GM21447 (cell line): ENCODE results near the gene CACNB2.

Experiments
- ATAC-seq: cut with Tn5 transposase; IDR thresholded peaks from one replicate; pipeline ENCODE4 v1.9.1; 2021; ENCODE audit not compliant: unreplicated experiment

CACNB2 gene

GRCh38 chr10:18224626-18225445 lies 84.6 kb downstream of the CACNB2 start:
- ATAC-seq: no peak

- no peak for ATAC-seq
These were observed 86.1 kb downstream of the CACNB2 start for GRCh38 chr10:18226336-18226735.

GRCh38 chr10:18229826-18230225 lies 89.6 kb downstream of the CACNB2 start:
- no peak for ATAC-seq

- ATAC-seq: no peak
These were observed 90.6 kb downstream of the CACNB2 start for GRCh38 chr10:18230794-18231193.

- no peak for ATAC-seq
These were observed 91.3 kb downstream of the CACNB2 start for GRCh38 chr10:18231480-18231879.

- ATAC-seq: no peak
These were observed 93.6 kb downstream of the CACNB2 start for GRCh38 chr10:18233775-18234174.

GRCh38 chr10:18235477-18235876 lies 95.3 kb downstream of the CACNB2 start:
- ATAC-seq: no peak

- ATAC-seq: no peak
These were observed 96.5 kb downstream of the CACNB2 start for GRCh38 chr10:18236756-18237155.

GRCh38 chr10:18238870-18239485 lies 98.8 kb downstream of the CACNB2 start:
- no peak for ATAC-seq

GRCh38 chr10:18240185-18240882 lies 100.1 kb downstream of the CACNB2 start:
- no peak for ATAC-seq

GRCh38 chr10:18246967-18247366 lies 106.7 kb downstream of the CACNB2 start:
- ATAC-seq: no peak

- ATAC-seq: no peak
These were observed 111.9 kb downstream of the CACNB2 start for GRCh38 chr10:18252086-18252485.

GRCh38 chr10:18254086-18254485 lies 113.9 kb downstream of the CACNB2 start:
- no peak for ATAC-seq

- ATAC-seq: no peak
These were observed 114.5 kb downstream of the CACNB2 start for GRCh38 chr10:18254692-18255091.

GRCh38 chr10:18260310-18260922 lies 120.2 kb downstream of the CACNB2 start:
- no peak for ATAC-seq

- ATAC-seq: no peak
These were observed 120.9 kb downstream of the CACNB2 start for GRCh38 chr10:18261063-18261610.

- no peak for ATAC-seq
These were observed 121.6 kb downstream of the CACNB2 start for GRCh38 chr10:18261768-18262231.

- ATAC-seq: no peak
These were observed 124.3 kb downstream of the CACNB2 start for GRCh38 chr10:18264466-18265050.

GRCh38 chr10:18268005-18268404 lies 127.8 kb downstream of the CACNB2 start:
- ATAC-seq: no peak

- no peak for ATAC-seq
These were observed 131.3 kb downstream of the CACNB2 start for GRCh38 chr10:18271491-18271890.

GRCh38 chr10:18273039-18273438 lies 132.8 kb downstream of the CACNB2 start:
- no peak for ATAC-seq
